Measurements from ENCODE around the gene ARL8A.

- TF ChIP-seq CTCF (conservative IDR thresholded peaks at IDR 0.05; ENCODE audit: low read depth in 2 of 2) (no peak), EZH2phosphoT487 (IDR thresholded peaks at IDR 0.05; ENCODE audit: unreplicated experiment) (no peak), POLR2AphosphoS5 (IDR thresholded peaks at IDR 0.05; ENCODE audit: low read depth) (no peak), JUNB (IDR thresholded peaks at IDR 0.05; ENCODE audit: unreplicated experiment) (no peak), EZH2 (IDR thresholded peaks at IDR 0.05; ENCODE audit: low read depth, unreplicated experiment) (no peak), NANOG (IDR thresholded peaks at IDR 0.05; ENCODE audit: borderline replicate concordance) (no peak), ZNF114 (CRISPR knock-in tag; IDR thresholded peaks at IDR 0.05) (no peak), REST (IDR thresholded peaks at IDR 0.05; ENCODE audit: unreplicated experiment) (no peak), ETS1 (IDR thresholded peaks at IDR 0.05) (no peak)
Observed at GRCh38 chr1:202173993-202174392, 29.5 kb upstream of the ARL8A start.
